Glutamatergic neuron (in vitro differentiated cells): ENCODE results near the gene CYP26B1. TPM values are rescaled to one million over a fixed set of nuclear protein-coding genes. Genes with fewer than 3 reads are reported as not detected.

ENCODE experiments used
- DNase-seq: peaks from one replicate; pipeline ENCODE4 v3.0.0; 2022
- H3K27ac Mint-ChIP-seq: one replicate; pipeline ENCODE4 v1.8.0; 2020; ENCODE audit warnings: mild to moderate bottlenecking, mixed read lengths, inconsistent platforms; ENCODE audit not compliant: unreplicated experiment
- H3K27me3 Mint-ChIP-seq: one replicate; pipeline ENCODE4 v1.8.0; 2020; ENCODE audit warnings: mild to moderate bottlenecking, moderate library complexity, mixed read lengths, inconsistent platforms; ENCODE audit not compliant: unreplicated experiment
- H3K36me3 Mint-ChIP-seq: one replicate; pipeline ENCODE4 v1.8.0; 2020; ENCODE audit warnings: mild to moderate bottlenecking, mixed read lengths, inconsistent platforms; ENCODE audit not compliant: unreplicated experiment
- H3K4me1 Mint-ChIP-seq: one replicate; pipeline ENCODE4 v1.8.0; 2020; ENCODE audit warnings: mild to moderate bottlenecking, low read depth, mixed read lengths, inconsistent platforms; ENCODE audit not compliant: unreplicated experiment
- H3K4me3 Mint-ChIP-seq: one replicate; pipeline ENCODE4 v1.8.0; 2020; ENCODE audit warnings: mild to moderate bottlenecking, mixed read lengths, inconsistent platforms; ENCODE audit not compliant: unreplicated experiment
- H3K9me3 Mint-ChIP-seq: one replicate; pipeline ENCODE4 v1.8.0; 2020; ENCODE audit warnings: mild to moderate bottlenecking, moderate library complexity, mixed read lengths, inconsistent platforms; ENCODE audit not compliant: unreplicated experiment
- CTCF ChIP-seq: fragments of 200-600 bp; sonication (generic); IDR thresholded peaks from one replicate; pipeline ENCODE4 v1.5.0; 2021; ENCODE audit not compliant: partially characterized antibody, unreplicated experiment
- total RNA-seq: library from RNA; stranded (reverse); fragmentation: NEBNext Ultra II Directional; extraction: Animal tissue kit (Norgen Biotek cat#: 25700); gene quantifications from one replicate; pipeline ENCODE4 v1.2.1, GENCODE V29; 2021; ENCODE audit not compliant: unreplicated experiment

Gene CYP26B1
- total RNA-seq, 1 donor from 2014 or later: 9.7 TPM

- no peak for DNase-seq
- peaks cover 5% of the 10 kb centered on the region for H3K27me3 Mint-ChIP-seq
- H3K4me3 Mint-ChIP-seq: no peak overlapping the region
- no peak overlapping the region for H3K27ac Mint-ChIP-seq
- TF ChIP-seq CTCF: no peak
- H3K4me1 Mint-ChIP-seq: peaks cover 13% of the 10 kb centered on the region
- H3K36me3 Mint-ChIP-seq: no peaks in the 10 kb centered on the region
- no peaks in the 10 kb centered on the region for H3K9me3 Mint-ChIP-seq
Measured at GRCh38 chr2:72134408-72134996, 13.2 kb downstream of the CYP26B1 start.

- peaks cover 15% of the 10 kb centered on the region for H3K4me1 Mint-ChIP-seq
- DNase-seq: no peak
- H3K4me3 Mint-ChIP-seq: no peak overlapping the region
- no peaks in the 10 kb centered on the region for H3K9me3 Mint-ChIP-seq
- no peaks in the 10 kb centered on the region for H3K36me3 Mint-ChIP-seq
- no peak overlapping the region for H3K27ac Mint-ChIP-seq
- peaks cover 5% of the 10 kb centered on the region for H3K27me3 Mint-ChIP-seq
- TF ChIP-seq CTCF: no peak
Measured at GRCh38 chr2:72133721-72134407, 13.8 kb downstream of the CYP26B1 start.

- TF ChIP-seq CTCF: no peak
- Mint-ChIP-seq H3K36me3 (no peaks in the 10 kb centered on the region), H3K4me3 (no peak overlapping the region), H3K27me3 (peaks cover 5% of the 10 kb centered on the region), H3K27ac (no peak overlapping the region), H3K4me1 (peaks cover 19% of the 10 kb centered on the region), H3K9me3 (no peaks in the 10 kb centered on the region)
- DNase-seq: no peak
Measured at GRCh38 chr2:72132981-72133720, 14.5 kb downstream of the CYP26B1 start.

GRCh38 chr2:72131916-72132841 is 15.5 kb downstream of the CYP26B1 start:
- Mint-ChIP-seq H3K9me3 (no peaks in the 10 kb centered on the region), H3K4me3 (no peak overlapping the region), H3K27ac (no peak overlapping the region), H3K36me3 (no peaks in the 10 kb centered on the region), H3K27me3 (peaks cover 5% of the 10 kb centered on the region), H3K4me1 (peaks cover 19% of the 10 kb centered on the region)
- TF ChIP-seq CTCF: no peak
- no peak for DNase-seq
